Measurements from ENCODE around the gene KCNIP4.
A peak's percentile ranks its signal among the peaks of the same experiment; 100 is the strongest.

DNA sequence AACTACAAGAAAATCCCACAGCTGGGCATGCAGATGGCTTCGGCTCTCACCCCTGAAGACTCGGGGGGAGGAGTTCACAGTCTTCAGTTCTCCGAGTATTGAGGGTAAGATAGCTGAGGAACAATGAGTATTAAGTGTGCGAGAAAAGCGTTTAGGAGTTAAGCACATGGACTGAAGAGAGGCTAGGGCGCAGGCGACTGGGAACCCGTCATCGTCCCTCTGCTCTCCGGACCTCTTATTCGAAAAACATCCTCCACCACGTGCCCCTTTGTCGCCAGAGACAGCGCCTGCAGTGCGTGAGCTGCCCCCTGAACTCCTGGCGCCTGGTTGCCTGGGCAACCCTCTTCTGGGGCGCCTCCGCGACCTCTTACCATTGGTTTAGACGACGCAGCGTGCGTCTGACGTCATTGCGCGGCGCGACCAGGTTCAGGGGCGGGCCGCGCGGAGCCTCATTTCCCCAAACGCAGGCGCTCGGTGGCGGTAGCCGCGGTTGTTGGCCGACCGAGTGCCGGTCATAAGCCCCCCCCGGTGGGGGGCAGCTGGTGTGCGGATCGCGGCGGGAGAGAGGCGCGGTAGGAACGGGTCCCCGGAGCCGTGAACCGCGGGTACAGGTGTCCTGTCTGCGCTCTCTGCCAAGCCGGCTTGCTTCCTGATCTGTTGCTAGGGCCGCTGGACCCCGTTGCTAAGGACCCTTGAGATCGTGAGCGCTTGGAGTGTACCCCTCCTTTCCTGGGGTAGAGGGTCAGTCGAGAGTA, 1248.4 kb downstream of the KCNIP4 start, which contains the start of gene PACRGL:
- TF ChIP-seq, protein P1, sequence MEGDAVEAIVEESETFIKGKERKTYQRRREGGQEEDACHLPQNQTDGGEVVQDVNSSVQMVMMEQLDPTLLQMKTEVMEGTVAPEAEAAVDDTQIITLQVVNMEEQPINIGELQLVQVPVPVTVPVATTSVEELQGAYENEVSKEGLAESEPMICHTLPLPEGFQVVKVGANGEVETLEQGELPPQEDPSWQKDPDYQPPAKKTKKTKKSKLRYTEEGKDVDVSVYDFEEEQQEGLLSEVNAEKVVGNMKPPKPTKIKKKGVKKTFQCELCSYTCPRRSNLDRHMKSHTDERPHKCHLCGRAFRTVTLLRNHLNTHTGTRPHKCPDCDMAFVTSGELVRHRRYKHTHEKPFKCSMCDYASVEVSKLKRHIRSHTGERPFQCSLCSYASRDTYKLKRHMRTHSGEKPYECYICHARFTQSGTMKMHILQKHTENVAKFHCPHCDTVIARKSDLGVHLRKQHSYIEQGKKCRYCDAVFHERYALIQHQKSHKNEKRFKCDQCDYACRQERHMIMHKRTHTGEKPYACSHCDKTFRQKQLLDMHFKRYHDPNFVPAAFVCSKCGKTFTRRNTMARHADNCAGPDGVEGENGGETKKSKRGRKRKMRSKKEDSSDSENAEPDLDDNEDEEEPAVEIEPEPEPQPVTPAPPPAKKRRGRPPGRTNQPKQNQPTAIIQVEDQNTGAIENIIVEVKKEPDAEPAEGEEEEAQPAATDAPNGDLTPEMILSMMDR (IDR thresholded peaks at IDR 0.05), result no peak
- TF ChIP-seq POLR2A (IDR thresholded peaks at IDR 0.05), result peak; percentile 45 to 62
